K562 (cell line): ENCODE results near the gene CTSK. TPM values are rescaled to one million over a fixed set of nuclear protein-coding genes. Genes with fewer than 3 reads are reported as not detected.

ENCODE experiments used
- ATAC-seq: fragments of 200-7000 bp; cut with Tn5 transposase; 3 replicates; pipeline ENCODE4 v1.9.1; 2020; ENCODE audit warnings: moderate library complexity
- BruUV-seq: library from RNA; stranded (reverse); fragments of 400-500 nt; replicated peaks from 2 replicates; lab custom pipeline; 2021; lab: Mats Ljungman, UMichigan
- CTCF ChIA-PET: fragments of 300-600 bp; formaldehyde crosslinking; extraction: SDS; loops from one replicate; lab custom pipeline; 2021; ENCODE audit warnings: low intra/inter-chr PET ratio; lab: Yijun Ruan, JAX
- POLR2A ChIA-PET: fragments of 300-600, 350-650 bp; sonication (Branson Sonifier 250); formaldehyde crosslinking; extraction: SDS; loops from one replicate; lab custom pipeline; 2021; ENCODE audit warnings: antibody characterized with exemption, inconsistent platforms; lab: Yijun Ruan, JAX
- DNase-seq, 4 experiments: peaks; one replicate each; pipeline versions ENCODE4 v3.0.0 to v3.0.0-alpha.2; 2011 to 2018; ENCODE audit warnings: low spot score in 3 of 4, mixed read lengths in 3 of 4; ENCODE audit errors: extremely low read depth in 1 of 4
- FAIRE-seq: peaks from 2 replicates; lab custom pipeline; 2011; peaks lifted over from hg19 to GRCh38; lab: Jason Lieb, UNC
- H2AFZ ChIP-seq: 2 replicates; pipeline ENCODE4 v1.6.0; 2011; ENCODE audit warnings: low read depth, low read length, control low read depth, inconsistent platforms
- H3K27ac ChIP-seq: fragments of 200-600 bp; 3 replicates; pipeline ENCODE4 v1.8.0; 2011; ENCODE audit warnings: low read depth, mild to moderate bottlenecking, control low read depth, inconsistent platforms, low read length, moderate library complexity, mixed read lengths; ENCODE audit errors: extremely low read depth
- H3K27me3 ChIP-seq, 2 experiments: fragments of 300-600 bp in 1 of 2; 2 replicates in 1 of 2; 3 replicates in 1 of 2; pipeline versions ENCODE4 v1.6.0 to v1.8.0; 2011; ENCODE audit warnings: inconsistent platforms in 2 of 2, low read length in 2 of 2, mild to moderate bottlenecking in 1 of 2, mixed read lengths in 1 of 2, moderate library complexity in 1 of 2; ENCODE audit not compliant: control insufficient read depth in 2 of 2, insufficient read depth in 2 of 2
- H3K36me3 ChIP-seq: fragments of 300-600 bp; 3 replicates; pipeline ENCODE4 v1.8.0; 2011; ENCODE audit warnings: mild to moderate bottlenecking, low read length, inconsistent platforms; ENCODE audit not compliant: control insufficient read depth, insufficient read depth
- H3K4me1 ChIP-seq, 2 experiments: fragments of 200-600 bp in 1 of 2; replicated peaks in 1 of 2; 2 replicates in 1 of 2; 3 replicates in 1 of 2; pipeline versions ENCODE4 v1.5.1 to v1.8.0; 2011; ENCODE audit warnings: inconsistent platforms in 2 of 2, low read length in 2 of 2, mild to moderate bottlenecking in 1 of 2, mixed read lengths in 1 of 2, moderate library complexity in 1 of 2; ENCODE audit not compliant: control insufficient read depth in 2 of 2, insufficient read depth in 2 of 2
- H3K4me2 ChIP-seq: 2 replicates; pipeline ENCODE4 v1.6.1; 2011; ENCODE audit warnings: low read length, control low read depth, inconsistent platforms, mixed read lengths; ENCODE audit not compliant: insufficient read depth
- H3K4me3 ChIP-seq: fragments of 200-600 bp; sonication (generic), shearing (Covaris generic); 2 replicates; pipeline ENCODE4 v1.5.1; 2016; ENCODE audit warnings: control low read depth, inconsistent platforms
- H3K79me2 ChIP-seq: fragments of 200-600 bp; 3 replicates; pipeline ENCODE4 v1.8.0; 2011; ENCODE audit warnings: low read length, inconsistent platforms; ENCODE audit not compliant: control insufficient read depth, insufficient read depth
- H3K9ac ChIP-seq, 2 experiments: 2 replicates each; pipeline versions ENCODE4 v1.6.0 to v1.6.1; 2011; ENCODE audit warnings: low read depth in 2 of 2, low read length in 2 of 2, control low read depth in 1 of 2, inconsistent platforms in 1 of 2, mild to moderate bottlenecking in 1 of 2, mixed read lengths in 1 of 2; ENCODE audit not compliant: insufficient read depth in 1 of 2
- H3K9me1 ChIP-seq: one replicate; pipeline ENCODE4 v1.6.0; 2011; ENCODE audit warnings: inconsistent platforms, mild to moderate bottlenecking, low read length, moderate library complexity; ENCODE audit not compliant: control insufficient read depth, insufficient read depth
- H3K9me3 ChIP-seq: replicated peaks from 2 replicates; pipeline ENCODE4 v1.5.1; 2011; ENCODE audit warnings: low read depth, low read length, inconsistent platforms; ENCODE audit not compliant: control insufficient read depth, insufficient read depth
- H4K20me1 ChIP-seq: replicated peaks from 2 replicates; pipeline ENCODE4 v1.6.1; 2011; ENCODE audit warnings: low read length, inconsistent platforms, mixed read lengths; ENCODE audit not compliant: control insufficient read depth, insufficient read depth
- ZNF551 ChIP-seq: fragments of 250-450 bp; sonication (Bioruptor Pico); IDR thresholded peaks from 2 replicates; pipeline ENCODE4 v1.5.0; 2021; ENCODE audit warnings: mild to moderate bottlenecking, moderate library complexity
- WGBS: fragments of 100-300 bp; shearing (Covaris generic); methylation state at CpG from one replicate; pipeline ENCODE4 v1.1.6; 2016; ENCODE audit warnings: low coverage, mixed read lengths; ENCODE audit not compliant: insufficient coverage; ENCODE audit errors: missing lambda C conversion rate; 5-methylcytosine and 5-hydroxymethylcytosine counted together
- in situ Hi-C: fragments of 300-500 bp; cut with MboI; formaldehyde crosslinking; loops from 4 replicates; pipeline ENCODE4 v1.15.0; 2018; ENCODE audit warnings: inconsistent platforms, mixed read lengths
- intact Hi-C: fragments of 100-400 bp; cut with micrococcal nuclease; formaldehyde crosslinking; loops from 2 replicates; pipeline ENCODE4 v1.14.2; 2022
- polyA plus RNA-seq, 8 experiments: library from polyadenylated mRNA; depleted of rRNA in 4 of 8; stranded (reverse) in 5 of 8; unstranded in 3 of 8; fragments of >200 nt; fragmentation: Nextera tagmentation in 2 of 8; fragmentation: Illumina TruSeq in 1 of 8; extraction: Ambion mirVana in 2 of 8; extraction: Trizol in 1 of 8; gene quantifications; 2 replicates each; pipeline versions ENCODE4 v1.2.1 to v1.2.3, GENCODE V29; 2011 to 2014; ENCODE audit warnings: inconsistent platforms in 1 of 8, missing spikeins in 1 of 8
- total RNA-seq, 7 experiments: library from RNA; depleted of rRNA in 6 of 7; stranded (reverse); fragments of >200 nt in 6 of 7; fragmentation: Illumina TruSeq in 2 of 7; extraction: Trizol in 2 of 7; gene quantifications; 2 replicates each; pipeline versions ENCODE4 v1.2.1 to v1.2.3, GENCODE V29; 2011 to 2021; ENCODE audit warnings: low replicate concordance in 1 of 7
- TF ChIP-seq, protein P1 (sequence below): sonication (generic); formaldehyde crosslinking; IDR thresholded peaks from 2 replicates; pipeline ENCODE4 v1.8.0; 2022; ENCODE audit warnings: mild to moderate bottlenecking, missing genetic modification reagents

CTSK gene
- total and polyA plus RNA-seq, 9 of the 15 experiments (the other 6 are each of a cell fraction or from before 2014, with no cell fraction given) = 0.84 to 2.5 (median 1.3) TPM

GRCh38 chr1:150810958-150811659 is 3.0 kb upstream of the CTSK start:
- no peak for ATAC-seq
- CTCF ChIA-PET = no interaction called here
- intact Hi-C loops (loop anchor here (5.0 to 10.0 kb wide), 4 partner anchors 194 to 556 kb away; partner anchors contain the start of genes CA14 and MCL1), in situ Hi-C loops (no loop called here)
- Histone ChIP-seq H3K36me3 (peaks cover 42% of the 10 kb centered on the region), H3K9me3 (no peaks in the 10 kb centered on the region), H3K4me2 (no peak overlapping the region), H3K79me2 (no peaks in the 10 kb centered on the region), H3K4me1 (peaks cover 0 to 8% of the 10 kb centered on the region in 2 experiments; a peak in 1 of 5 replicates), H3K9ac (no peak overlapping the region), H3K27ac (no peak overlapping the region), H2AFZ (no peak overlapping the region), H3K9me1 (no peaks in the 10 kb centered on the region), H3K27me3 (no peaks in the 10 kb centered on the region)
- BruUV-seq = no TSS peak
- no peak for FAIRE-seq
- 30% methylated on average over 9 of the region's 9 CpGs for WGBS
- POLR2A ChIA-PET = no interaction called here
- DNase-seq = no peak
- TF ChIP-seq, protein P1, sequence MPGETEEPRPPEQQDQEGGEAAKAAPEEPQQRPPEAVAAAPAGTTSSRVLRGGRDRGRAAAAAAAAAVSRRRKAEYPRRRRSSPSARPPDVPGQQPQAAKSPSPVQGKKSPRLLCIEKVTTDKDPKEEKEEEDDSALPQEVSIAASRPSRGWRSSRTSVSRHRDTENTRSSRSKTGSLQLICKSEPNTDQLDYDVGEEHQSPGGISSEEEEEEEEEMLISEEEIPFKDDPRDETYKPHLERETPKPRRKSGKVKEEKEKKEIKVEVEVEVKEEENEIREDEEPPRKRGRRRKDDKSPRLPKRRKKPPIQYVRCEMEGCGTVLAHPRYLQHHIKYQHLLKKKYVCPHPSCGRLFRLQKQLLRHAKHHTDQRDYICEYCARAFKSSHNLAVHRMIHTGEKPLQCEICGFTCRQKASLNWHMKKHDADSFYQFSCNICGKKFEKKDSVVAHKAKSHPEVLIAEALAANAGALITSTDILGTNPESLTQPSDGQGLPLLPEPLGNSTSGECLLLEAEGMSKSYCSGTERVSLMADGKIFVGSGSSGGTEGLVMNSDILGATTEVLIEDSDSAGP (CRISPR knock-in tag) = no peak
- no peak for TF ChIP-seq ZNF551 (CRISPR knock-in tag)
- TF ChIP-seq, all 486 proteins: peak for 0
- Histone ChIP-seq H4K20me1 (no peaks in the 10 kb centered on the region), H3K4me3 (no peak overlapping the region)
